Duodenal mucosa (tissue), 2 donors: ENCODE results near the gene POU3F2.
A peak's percentile ranks its signal among the peaks of the same experiment; 100 is the strongest.

Source experiments
- H3K27ac ChIP-seq: one replicate; pipeline ENCODE4 v1.7.0; 2013; ENCODE audit warnings: low read depth, low read length
- H3K27me3 ChIP-seq, 2 donors: one replicate each; pipeline ENCODE4 v1.7.0; 2013; ENCODE audit warnings: low read length in 2 of 2, control low read depth in 1 of 2; ENCODE audit not compliant: insufficient read depth in 2 of 2, control insufficient read depth in 1 of 2
- H3K36me3 ChIP-seq, 2 donors: one replicate each; pipeline ENCODE4 v1.7.0; 2013; ENCODE audit warnings: low read length in 2 of 2, control low read depth in 1 of 2; ENCODE audit not compliant: insufficient read depth in 2 of 2, control insufficient read depth in 1 of 2
- H3K4me1 ChIP-seq, 2 donors: one replicate each; pipeline ENCODE4 v1.7.0; 2013; ENCODE audit warnings: low read length in 2 of 2, control low read depth in 1 of 2; ENCODE audit not compliant: insufficient read depth in 2 of 2, control insufficient read depth in 1 of 2
- H3K4me3 ChIP-seq, 2 donors: one replicate each; pipeline ENCODE4 v1.7.0; 2013; ENCODE audit warnings: low read length in 2 of 2, low read depth in 1 of 2
- H3K9ac ChIP-seq, 2 donors: one replicate each; pipeline ENCODE4 v1.7.0; 2013; ENCODE audit warnings: low read length in 2 of 2, low read depth in 1 of 2
- H3K9me3 ChIP-seq, 2 donors: one replicate each; pipeline ENCODE4 v1.7.0; 2013; ENCODE audit warnings: low read length in 2 of 2, control low read depth in 1 of 2; ENCODE audit not compliant: control insufficient read depth in 1 of 2

POU3F2 gene

DNA sequence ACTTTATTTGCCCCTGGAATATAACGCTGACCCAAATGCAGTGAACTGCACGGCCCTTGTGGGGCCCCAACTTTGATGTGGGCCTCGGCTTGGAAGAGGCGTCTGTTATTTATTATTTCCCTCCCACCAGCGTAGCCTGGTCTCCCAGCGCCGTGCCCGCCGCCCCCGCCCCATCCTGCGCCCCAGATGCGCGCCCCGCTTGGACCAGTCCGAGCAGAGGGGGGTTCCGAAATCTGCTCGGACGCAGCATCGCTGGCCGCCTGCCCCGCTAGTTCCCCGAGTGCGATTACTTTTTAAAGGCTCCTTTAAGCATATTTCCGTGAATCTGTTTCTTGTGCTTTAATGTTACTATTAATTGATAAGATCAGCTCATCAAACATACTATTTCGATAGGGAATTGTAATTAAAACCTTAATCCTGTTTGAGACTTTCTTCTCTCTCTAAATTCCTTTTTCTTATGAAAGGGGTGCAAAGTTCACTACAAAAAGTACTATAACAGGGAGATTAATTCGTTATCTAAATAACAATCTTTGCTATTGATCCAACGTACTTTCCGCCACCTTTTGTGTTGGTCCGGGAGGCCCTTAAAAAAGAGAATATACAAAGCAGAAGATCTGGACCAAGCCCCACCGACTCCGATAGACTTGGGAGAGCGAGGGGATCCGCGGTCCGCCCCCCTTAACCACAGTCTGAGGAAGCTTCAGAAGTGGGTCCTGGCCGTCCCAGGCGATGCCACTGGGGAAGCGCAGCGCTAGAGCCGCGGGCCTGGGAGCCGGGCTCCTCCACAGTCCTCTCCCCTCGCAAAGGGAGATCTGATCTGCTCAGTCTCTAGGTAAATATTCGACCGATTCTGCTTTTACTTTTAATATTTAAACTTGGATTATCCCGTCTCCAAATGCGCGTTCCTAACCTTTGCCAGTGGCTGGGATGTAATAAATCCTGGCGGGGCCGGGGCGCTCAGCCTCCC, 10.2 kb downstream of the POU3F2 start:
- Histone ChIP-seq H3K27me3 (peaks cover 94 to 98% of the 10 kb centered on the region in 2 donors), H3K9ac (no peak overlapping the region), H3K27ac (no peak overlapping the region), H3K36me3 (no peaks in the 10 kb centered on the region), H3K4me1 (peaks cover 7 to 12% of the 10 kb centered on the region in 2 donors), H3K9me3 (no peaks in the 10 kb centered on the region), H3K4me3 (peak overlapping the region; percentile 21 to 29)

DNA sequence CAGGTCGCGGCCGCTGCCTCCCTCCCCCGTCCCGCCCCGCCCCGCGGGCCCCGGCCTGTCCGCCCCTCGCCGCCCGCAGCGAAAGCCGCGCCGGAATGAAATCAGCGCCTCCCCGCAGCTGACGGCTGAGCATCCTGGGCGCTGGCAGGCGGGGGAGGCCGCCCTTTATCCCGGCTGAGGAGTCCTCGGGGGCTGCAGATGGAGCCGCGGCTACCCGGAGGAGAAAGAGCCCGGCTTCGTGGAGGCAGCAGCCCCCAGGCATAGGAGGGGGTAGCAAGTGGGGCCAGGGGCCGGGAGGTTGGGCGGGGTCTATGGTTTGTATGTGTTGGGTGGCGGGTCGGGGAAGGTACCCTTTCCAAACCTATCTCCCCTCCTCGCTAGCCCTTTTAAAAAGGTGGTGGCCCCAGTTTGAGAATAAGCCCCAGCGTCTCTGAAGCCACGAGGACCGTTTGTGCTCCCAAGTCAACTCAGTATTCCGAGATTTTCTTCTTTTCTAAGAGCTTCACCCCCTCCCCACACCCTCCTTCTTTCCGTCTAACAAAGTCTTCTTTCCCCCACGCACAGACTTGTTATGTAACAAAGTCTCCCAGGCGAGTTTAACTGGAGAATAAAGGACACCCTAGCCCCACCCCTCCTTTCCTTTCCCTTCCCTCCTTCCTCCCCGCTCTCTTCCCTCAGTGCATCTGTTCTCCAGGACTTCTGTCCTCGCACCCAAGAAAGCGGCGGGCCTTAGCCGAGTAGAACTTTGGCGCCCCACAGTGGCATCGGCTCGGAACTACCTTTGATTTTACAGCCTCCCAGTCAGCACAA, 11.0 kb downstream of the POU3F2 start:
- Histone ChIP-seq H3K4me1 (peaks cover 7 to 12% of the 10 kb centered on the region in 2 donors), H3K36me3 (no peaks in the 10 kb centered on the region), H3K4me3 (no peak overlapping the region), H3K9ac (no peak overlapping the region), H3K27ac (no peak overlapping the region), H3K27me3 (peaks cover 85 to 91% of the 10 kb centered on the region in 2 donors), H3K9me3 (no peaks in the 10 kb centered on the region)

DNA sequence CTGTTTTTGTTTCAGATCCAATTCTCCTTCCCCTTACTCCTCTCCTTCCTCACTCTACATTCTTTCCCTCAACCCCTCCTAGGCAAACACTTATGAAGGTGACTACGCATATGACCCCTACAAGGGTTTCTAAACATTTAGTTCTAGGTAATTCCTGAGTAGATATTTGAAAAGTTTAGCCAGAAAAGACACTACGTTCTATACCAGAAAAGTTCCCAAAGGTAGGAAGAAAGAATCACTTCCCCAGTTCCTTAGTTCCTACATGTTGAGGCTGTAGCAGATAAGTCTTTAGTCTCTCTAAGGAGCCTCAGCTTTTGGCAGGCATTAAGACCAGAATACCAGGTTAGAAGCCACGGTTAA, 11.6 kb downstream of the POU3F2 start:
- Histone ChIP-seq H3K9ac (no peak overlapping the region), H3K27me3 (peaks cover 83 to 86% of the 10 kb centered on the region in 2 donors), H3K9me3 (no peaks in the 10 kb centered on the region), H3K36me3 (no peaks in the 10 kb centered on the region), H3K4me1 (peaks cover 7 to 12% of the 10 kb centered on the region in 2 donors), H3K4me3 (no peak overlapping the region), H3K27ac (no peak overlapping the region)

DNA sequence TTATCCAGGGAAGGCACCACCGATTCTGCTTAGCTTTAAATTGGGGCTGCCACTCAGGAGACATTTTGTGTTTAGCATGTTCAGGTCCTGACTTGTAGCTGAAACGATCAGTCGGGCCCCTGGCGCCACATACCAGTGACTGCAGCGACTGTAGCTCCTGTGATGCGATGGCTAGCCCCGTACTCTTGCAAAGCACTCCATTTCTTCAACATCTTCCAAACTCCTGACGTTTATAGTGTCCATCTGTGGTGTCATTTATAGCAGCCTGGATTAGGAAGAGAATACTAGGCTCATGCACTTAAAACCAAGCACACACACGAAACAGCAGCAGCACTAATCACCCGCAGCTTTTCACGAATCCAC, 13.0 kb downstream of the POU3F2 start:
- Histone ChIP-seq H3K9me3 (no peaks in the 10 kb centered on the region), H3K4me3 (peak overlapping the region; percentile 22 to 34), H3K27me3 (peaks cover 70 to 72% of the 10 kb centered on the region in 2 donors), H3K36me3 (no peaks in the 10 kb centered on the region), H3K4me1 (peaks cover 7 to 12% of the 10 kb centered on the region in 2 donors), H3K27ac (no peak overlapping the region), H3K9ac (no peak overlapping the region)

DNA sequence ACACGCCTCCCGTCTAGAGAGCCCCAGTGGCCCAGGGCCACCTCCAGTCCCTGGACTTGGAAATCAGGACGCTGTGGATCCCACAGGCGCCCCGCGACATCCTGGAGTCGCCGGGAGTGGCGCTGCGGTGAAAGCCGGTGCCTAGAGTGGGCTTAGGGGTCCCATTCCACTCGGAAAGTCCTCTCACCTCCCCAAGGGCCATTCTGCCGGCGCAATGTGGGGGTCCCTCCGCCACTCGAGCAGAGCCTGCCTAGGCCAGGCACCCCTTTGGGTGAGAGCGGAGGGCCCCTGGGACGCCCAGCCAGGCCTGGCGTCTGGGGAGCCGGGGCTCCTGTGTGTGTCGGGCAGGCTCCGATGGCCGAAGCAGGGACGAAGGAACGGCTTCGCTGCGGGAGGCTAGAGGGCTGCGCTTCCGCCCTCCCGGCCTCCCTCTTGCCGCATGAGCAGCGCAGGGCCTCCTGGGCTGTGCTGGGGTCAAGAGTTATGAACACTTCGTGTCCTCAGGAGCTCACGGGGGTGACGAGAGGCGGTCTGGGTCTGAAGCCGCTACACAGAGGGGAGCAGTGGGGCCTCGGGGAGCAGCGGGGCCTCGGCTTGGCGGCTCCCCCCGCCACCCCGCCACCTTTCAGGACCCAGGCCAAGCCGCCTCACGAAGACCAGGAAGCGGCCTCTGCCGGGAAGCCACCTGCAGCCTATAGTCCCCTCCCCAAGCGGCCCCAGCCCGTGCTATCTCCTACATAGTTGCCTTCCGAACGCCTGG, 13.6 kb downstream of the POU3F2 start:
- Histone ChIP-seq H3K4me1 (peaks cover 7 to 12% of the 10 kb centered on the region in 2 donors), H3K9me3 (no peaks in the 10 kb centered on the region), H3K27me3 (peaks cover 65 to 66% of the 10 kb centered on the region in 2 donors), H3K9ac (no peak overlapping the region), H3K4me3 (peak overlapping the region; percentile 22 to 34), H3K27ac (no peak overlapping the region), H3K36me3 (no peaks in the 10 kb centered on the region)

DNA sequence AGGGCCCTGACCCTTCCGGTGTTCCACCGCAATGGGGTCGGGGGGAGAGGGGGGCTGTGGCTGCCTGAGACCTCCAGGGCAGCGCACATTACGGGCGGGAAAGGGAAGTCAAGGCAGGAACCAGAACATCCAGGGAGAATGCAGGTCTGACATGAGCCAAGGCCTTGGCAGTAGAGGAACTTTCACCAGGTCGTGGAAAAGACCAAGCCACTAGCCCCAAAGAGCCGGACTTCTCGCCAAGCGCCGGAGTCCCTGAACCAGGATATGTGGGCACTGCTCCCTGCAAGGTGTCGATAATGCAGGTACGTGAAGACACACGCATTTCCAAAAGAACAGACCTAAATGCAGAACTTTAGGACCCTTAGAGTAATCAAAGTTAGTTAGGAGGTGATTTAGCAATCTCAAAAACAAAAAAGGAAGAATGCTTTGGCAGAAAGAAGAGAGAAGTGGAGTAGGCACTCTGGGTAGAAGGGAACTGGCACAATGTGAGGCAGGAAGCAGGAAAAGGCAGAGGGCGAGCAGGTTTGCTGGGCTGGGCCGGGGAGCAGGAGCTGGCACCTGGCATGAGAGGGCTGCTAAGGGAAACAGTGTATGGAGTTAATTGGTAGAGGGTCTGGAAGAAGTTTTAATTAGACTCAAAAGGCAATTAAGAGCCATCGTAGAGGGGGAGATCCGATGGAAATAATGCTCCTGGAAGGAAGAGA, 14.3 kb downstream of the POU3F2 start:
- Histone ChIP-seq H3K9me3 (no peaks in the 10 kb centered on the region), H3K36me3 (no peaks in the 10 kb centered on the region), H3K27ac (no peak overlapping the region), H3K9ac (no peak overlapping the region), H3K27me3 (peaks cover 57 to 59% of the 10 kb centered on the region in 2 donors), H3K4me1 (peaks cover 7 to 12% of the 10 kb centered on the region in 2 donors), H3K4me3 (peak overlapping the region in 1 of 2 donors; percentile 22)

DNA sequence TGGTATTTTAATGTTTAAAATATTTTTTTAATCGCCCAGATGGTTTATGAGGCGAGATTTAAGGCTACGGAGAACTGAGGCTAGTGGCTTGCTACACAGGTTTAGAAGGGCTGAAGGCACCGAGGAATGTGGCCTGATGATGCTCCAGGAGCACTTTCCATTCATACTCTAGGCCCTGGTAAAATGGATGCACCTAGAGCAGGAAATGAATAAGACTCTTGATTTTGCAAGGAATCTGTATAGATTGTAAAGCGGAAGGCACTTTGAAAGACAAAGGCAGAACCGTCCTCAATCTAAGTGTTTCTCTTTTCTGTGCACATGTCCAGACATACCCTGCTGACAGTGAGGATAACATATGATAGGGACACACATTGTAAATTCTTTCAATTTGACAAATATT, 30.1 kb downstream of the POU3F2 start:
- Histone ChIP-seq H3K27me3 (no peaks in the 10 kb centered on the region), H3K27ac (no peak overlapping the region), H3K9ac (no peak overlapping the region), H3K36me3 (no peaks in the 10 kb centered on the region), H3K4me3 (no peak overlapping the region), H3K9me3 (no peaks in the 10 kb centered on the region), H3K4me1 (no peaks in the 10 kb centered on the region)

DNA sequence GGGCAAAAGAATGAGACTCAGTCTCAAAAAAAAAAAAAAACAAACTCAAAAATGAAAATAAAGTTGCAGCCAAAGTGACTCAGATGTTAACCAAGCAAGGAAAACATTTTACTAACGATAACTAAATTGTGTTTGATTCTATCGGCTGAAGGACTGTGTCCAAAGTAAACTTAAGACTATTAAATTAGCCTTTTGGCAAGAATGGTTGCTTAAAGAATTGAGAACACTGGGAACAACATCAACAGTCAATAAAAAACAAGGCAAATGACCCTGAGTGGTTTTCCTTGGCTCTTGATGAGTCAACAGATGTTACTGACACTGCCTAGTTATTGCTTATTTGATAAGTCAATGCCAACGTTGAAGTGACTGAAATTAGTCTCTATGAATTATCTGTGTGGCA, 36.7 kb downstream of the POU3F2 start:
- H3K9me3 ChIP-seq, result no peaks in the 10 kb centered on the region
- H3K9ac ChIP-seq, result no peak overlapping the region
- H3K27me3 ChIP-seq, result no peaks in the 10 kb centered on the region
- no peak overlapping the region for H3K27ac ChIP-seq
- H3K4me1 ChIP-seq, result no peaks in the 10 kb centered on the region
- no peak overlapping the region for H3K4me3 ChIP-seq
- no peaks in the 10 kb centered on the region for H3K36me3 ChIP-seq

DNA sequence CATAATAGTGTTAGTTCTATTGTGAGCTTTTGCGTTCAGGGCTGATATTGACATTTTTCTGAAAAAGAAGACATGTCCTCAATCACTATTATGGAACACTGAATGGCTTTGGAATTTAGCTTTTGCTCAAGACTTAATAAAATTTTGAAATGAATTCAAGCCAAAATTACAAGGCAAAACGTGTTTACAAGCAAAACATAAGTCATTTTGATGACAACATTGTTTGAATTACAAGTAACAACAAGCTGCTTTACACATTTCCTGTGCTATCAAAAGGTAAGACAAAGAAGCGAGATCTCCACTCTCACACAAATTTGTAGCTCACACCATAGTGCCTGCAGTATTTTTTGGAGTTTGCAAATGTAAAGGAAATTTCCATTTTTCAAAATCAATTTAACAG, 37.4 kb downstream of the POU3F2 start:
- H3K36me3 ChIP-seq, result peaks cover 0 to 3% of the 10 kb centered on the region in 2 donors
- H3K9ac ChIP-seq, result no peak overlapping the region
- H3K4me1 ChIP-seq, result no peaks in the 10 kb centered on the region
- H3K27me3 ChIP-seq, result no peaks in the 10 kb centered on the region
- H3K9me3 ChIP-seq, result no peaks in the 10 kb centered on the region
- H3K27ac ChIP-seq, result no peak overlapping the region
- no peak overlapping the region for H3K4me3 ChIP-seq
